HG02798 (cell line): ENCODE measurements around the gene KDM4C.
"Not testable (repeated sequence)": the region's sequence is repeated elsewhere in the genome, so short reads cannot be mapped to it uniquely, and the experiment has no call there.

Experiments used
- ATAC-seq: cut with Tn5 transposase; IDR thresholded peaks from one replicate; pipeline ENCODE4 v1.9.1; 2021; ENCODE audit warnings: mild to moderate bottlenecking; ENCODE audit not compliant: unreplicated experiment, poor library complexity

Gene KDM4C

GRCh38 chr9:6924988-6925563 is 167.3 kb downstream of the KDM4C start:
- no peak for ATAC-seq

GRCh38 chr9:6925836-6926235 is 168.1 kb downstream of the KDM4C start:
- no peak for ATAC-seq

- no peak for ATAC-seq
Measured at GRCh38 chr9:6926436-6926835, 168.7 kb downstream of the KDM4C start.

GRCh38 chr9:6927838-6928237 is 170.1 kb downstream of the KDM4C start:
- no peak for ATAC-seq

GRCh38 chr9:6928863-6929262 is 171.1 kb downstream of the KDM4C start:
- no peak for ATAC-seq

GRCh38 chr9:6929441-6930215 is 171.9 kb downstream of the KDM4C start:
- no peak for ATAC-seq

GRCh38 chr9:6930827-6931226 is 173.1 kb downstream of the KDM4C start:
- ATAC-seq, result no peak

GRCh38 chr9:6931913-6932312 is 174.1 kb downstream of the KDM4C start:
- ATAC-seq, result peak; percentile 45

- ATAC-seq, result no peak
Measured at GRCh38 chr9:6936103-6936502, 178.3 kb downstream of the KDM4C start.

GRCh38 chr9:6937209-6937608 is 179.4 kb downstream of the KDM4C start:
- ATAC-seq, result no peak

GRCh38 chr9:6938447-6938846 is 180.7 kb downstream of the KDM4C start:
- no peak for ATAC-seq

GRCh38 chr9:6938873-6939272 is 181.1 kb downstream of the KDM4C start:
- ATAC-seq, result no peak

- ATAC-seq, result no peak
Measured at GRCh38 chr9:6941501-6941900, 183.7 kb downstream of the KDM4C start.

- ATAC-seq, result no peak
Measured at GRCh38 chr9:6942406-6942805, 184.6 kb downstream of the KDM4C start.

GRCh38 chr9:6943293-6943692 is 185.5 kb downstream of the KDM4C start:
- ATAC-seq, result no peak

- ATAC-seq, result no peak
Measured at GRCh38 chr9:6944093-6944551, 186.3 kb downstream of the KDM4C start.

- ATAC-seq, result no peak
Measured at GRCh38 chr9:6944896-6945295, 187.1 kb downstream of the KDM4C start.

GRCh38 chr9:6945816-6946215 is 188.0 kb downstream of the KDM4C start:
- ATAC-seq, result no peak

- no peak for ATAC-seq
Measured at GRCh38 chr9:6946583-6947166, 188.9 kb downstream of the KDM4C start.

- ATAC-seq, result not testable (repeated sequence)
Measured at GRCh38 chr9:6948921-6949320, 191.1 kb downstream of the KDM4C start.

- ATAC-seq, result peak; percentile 52
Measured at GRCh38 chr9:6955251-6955921, 197.6 kb downstream of the KDM4C start.
